ENCODE measurements around the gene GPR143. TPM values are rescaled to one million over a fixed set of nuclear protein-coding genes. Genes with fewer than 3 reads are reported as not detected.

GPR143 gene
- total and polyA plus RNA-seq, 10 of the 15 experiments (the other 5 are each of a cell fraction or from before 2014, with no cell fraction given): 0.05 to 0.31 (median 0.15) TPM; not detected in 5

GRCh38 chrX:9676738-9677097 is 88.9 kb downstream of the GPR143 start:
- SMC1A ChIA-PET (ENCODE audit: uncharacterized antibody, unreplicated experiment): interaction anchor here (1.1 to 1.8 kb wide), 3 partner anchors 18 to 147 kb away, joined by 3 to 6 read pairs (median 4); no protein-coding TSS in a partner anchor
- WGBS (ENCODE audit: insufficient coverage, insufficient replicate concordance, low lambda C conversion rate, missing lambda C conversion rate): 29% methylated on average over 6 of the region's 6 CpGs
- RAD21 ChIA-PET (ENCODE audit: unreplicated experiment): interaction anchor here (1.0 to 1.1 kb wide), 3 partner anchors 71 to 214 kb away, joined by 3 to 4 read pairs (median 4); no protein-coding TSS in a partner anchor
- peaks cover 6% of the 10 kb centered on the region for H3K4me1 ChIP-seq (ENCODE audit: control insufficient read depth, insufficient read depth, low read length)
- H3K79me2 ChIP-seq (ENCODE audit: control insufficient read depth, insufficient read depth, low read length): no peaks in the 10 kb centered on the region
- H3K4me2 ChIP-seq (ENCODE audit: control insufficient read depth, insufficient read depth): peak overlapping the region; percentile 53; the same call in 1 of the 2 replicates
- no peaks in the 10 kb centered on the region for H4K20me1 ChIP-seq (ENCODE audit: control insufficient read depth, insufficient read depth)
- CTCF ChIA-PET: interaction anchor here (1.5 kb wide), 1 partner anchor 30 kb away, joined by 3 read pairs; no protein-coding TSS in a partner anchor
- peak overlapping the region; percentile 11; the same call in 1 of the 2 replicates for H3K4me3 ChIP-seq
- H3K9me3 ChIP-seq (replicated peaks; ENCODE audit: control insufficient read depth, insufficient read depth, low read length): peaks cover 11% of the 10 kb centered on the region; the same call in 2 of the 3 replicates
- H3K27ac ChIP-seq (ENCODE audit: control insufficient read depth, insufficient read depth): peak overlapping the region; percentile 85
- DNase-seq (ENCODE audit: low read depth, low spot score) (no peak), ATAC-seq (peak; percentile 7), FAIRE-seq (no peak)
- TF ChIP-seq RFX5 (IDR thresholded peaks at IDR 0.05; ENCODE audit: low read depth, low read length): no peak
- peak; percentile 79 for TF ChIP-seq KLF5 (IDR thresholded peaks at IDR 0.05; ENCODE audit: partially characterized antibody)
- TF ChIP-seq ZNF384 (IDR thresholded peaks at IDR 0.05; ENCODE audit: borderline replicate concordance, low read depth, low read length): no peak
- TF ChIP-seq RAD51 (IDR thresholded peaks at IDR 0.05): no peak
- TF ChIP-seq RB1 (IDR thresholded peaks at IDR 0.05; ENCODE audit: borderline replicate concordance): no peak
- TF ChIP-seq, protein P1, sequence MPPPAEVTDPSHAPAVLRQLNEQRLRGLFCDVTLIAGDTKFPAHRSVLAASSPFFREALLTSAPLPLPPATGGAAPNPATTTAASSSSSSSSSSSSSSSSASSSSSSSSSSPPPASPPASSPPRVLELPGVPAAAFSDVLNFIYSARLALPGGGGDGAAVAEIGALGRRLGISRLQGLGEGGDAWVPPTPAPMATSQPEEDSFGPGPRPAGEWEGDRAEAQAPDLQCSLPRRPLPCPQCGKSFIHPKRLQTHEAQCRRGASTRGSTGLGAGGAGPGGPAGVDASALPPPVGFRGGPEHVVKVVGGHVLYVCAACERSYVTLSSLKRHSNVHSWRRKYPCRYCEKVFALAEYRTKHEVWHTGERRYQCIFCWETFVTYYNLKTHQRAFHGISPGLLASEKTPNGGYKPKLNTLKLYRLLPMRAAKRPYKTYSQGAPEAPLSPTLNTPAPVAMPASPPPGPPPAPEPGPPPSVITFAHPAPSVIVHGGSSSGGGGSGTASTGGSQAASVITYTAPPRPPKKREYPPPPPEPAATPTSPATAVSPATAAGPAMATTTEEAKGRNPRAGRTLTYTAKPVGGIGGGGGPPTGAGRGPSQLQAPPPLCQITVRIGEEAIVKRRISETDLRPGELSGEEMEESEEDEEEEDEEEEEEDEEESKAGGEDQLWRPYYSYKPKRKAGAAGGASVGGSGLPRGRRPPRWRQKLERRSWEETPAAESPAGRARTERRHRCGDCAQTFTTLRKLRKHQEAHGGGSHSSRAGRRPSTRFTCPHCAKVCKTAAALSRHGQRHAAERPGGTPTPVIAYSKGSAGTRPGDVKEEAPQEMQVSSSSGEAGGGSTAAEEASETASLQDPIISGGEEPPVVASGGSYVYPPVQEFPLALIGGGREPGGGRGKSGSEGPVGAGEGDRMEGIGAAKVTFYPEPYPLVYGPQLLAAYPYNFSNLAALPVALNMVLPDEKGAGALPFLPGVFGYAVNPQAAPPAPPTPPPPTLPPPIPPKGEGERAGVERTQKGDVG (CRISPR knock-in tag; IDR thresholded peaks at IDR 0.05): no peak
- no peak for TF ChIP-seq GATAD2B (conservative IDR thresholded peaks at IDR 0.05; ENCODE audit: low read depth)
- TF ChIP-seq CBX5 (IDR thresholded peaks at IDR 0.05; ENCODE audit: low read depth): peak; percentile 96
- POLR2A ChIA-PET: no interaction called here
- no TSS peak for BruUV-seq (replicated peaks)
- no peaks in the 10 kb centered on the region; a peak in 1 of 4 replicates for H3K36me3 ChIP-seq (ENCODE audit: control insufficient read depth in 2 of 2, insufficient read depth in 2 of 2, low read length in 1 of 2)
- no peaks in the 10 kb centered on the region for H3K27me3 ChIP-seq (replicated peaks in 1 of 2; ENCODE audit: control insufficient read depth in 2 of 2, insufficient read depth in 2 of 2, low read length in 1 of 2)
- H3K9ac ChIP-seq (ENCODE audit: control insufficient read depth, insufficient read depth, low read length): no peak overlapping the region
- intact Hi-C loops (cut with micrococcal nuclease; ENCODE audit: unreplicated experiment): loop anchor here (1.0 to 5.0 kb wide), 4 partner anchors 32 to 324 kb away; no protein-coding TSS in a partner anchor
- in situ Hi-C loops (cut with MboI): no loop called here
- no peak overlapping the region for H2AFZ ChIP-seq (ENCODE audit: control insufficient read depth, low read depth, low read length)

All from GM12878 (cell line).